Measurements from ENCODE around the gene PDIK1L.

PDIK1L gene

GRCh38 chr1:26156285-26157038 lies 44.8 kb downstream of the PDIK1L start:
- TF ChIP-seq CTCF (IDR thresholded peaks at IDR 0.05; ENCODE audit: insufficient read depth, missing control alignments): no peak
- no peak for FAIRE-seq
- no peak for DNase-seq (ENCODE audit: insufficient read length, low spot score)

- TF ChIP-seq CTCF (IDR thresholded peaks at IDR 0.05; ENCODE audit: insufficient read depth, missing control alignments): no peak
These were observed 46.8 kb downstream of the PDIK1L start for GRCh38 chr1:26158271-26158907.

GRCh38 chr1:26158908-26159742 lies 47.5 kb downstream of the PDIK1L start, which contains the start of gene FAM110D:
TSS of gene FAM110D (plus strand) at chr1:26159079. CDS start at chr1:26161292, 2,213 bp downstream.
- FAIRE-seq (no peak), DNase-seq (ENCODE audit: insufficient read length, low spot score) (no peak)
- TF ChIP-seq CTCF (IDR thresholded peaks at IDR 0.05; ENCODE audit: insufficient read depth, missing control alignments): no peak

More at GRCh38 chr1:26158271-26158907, 46.8 kb downstream of the PDIK1L start:
- FAIRE-seq (no peak), DNase-seq (ENCODE audit: insufficient read length, low spot score) (no peak)

- no peak for FAIRE-seq
- no peak for DNase-seq (ENCODE audit: insufficient read length, low spot score)
- TF ChIP-seq CTCF (IDR thresholded peaks at IDR 0.05; ENCODE audit: insufficient read depth, missing control alignments): no peak
These were observed 48.1 kb downstream of the PDIK1L start for GRCh38 chr1:26159743-26160039.

- FAIRE-seq (no peak), DNase-seq (ENCODE audit: insufficient read length, low spot score) (no peak)
- TF ChIP-seq CTCF (IDR thresholded peaks at IDR 0.05; ENCODE audit: insufficient read depth, missing control alignments): no peak
These were observed 49.1 kb downstream of the PDIK1L start for GRCh38 chr1:26160527-26161414.

- no peak for TF ChIP-seq CTCF (IDR thresholded peaks at IDR 0.05; ENCODE audit: insufficient read depth, missing control alignments)
- DNase-seq (ENCODE audit: insufficient read length, low spot score) (no peak), FAIRE-seq (no peak)
These were observed 50.0 kb downstream of the PDIK1L start for GRCh38 chr1:26161415-26162219.
